Heart left ventricle (tissue), 13 donors: Measurements from ENCODE around the gene TNP2.

Experiments
- POLR2A ChIP-seq, 2 donors: fragments of 450-650 bp; IDR thresholded peaks; one replicate each; pipeline ENCODE4 v1.6.1; 2017; ENCODE audit warnings: antibody characterized with exemption in 2 of 2, mild to moderate bottlenecking in 2 of 2, moderate library complexity in 2 of 2
- TF ChIP-seq, protein P1 (sequence below), 12 donors: fragments of 200-600 bp; sonication (generic) in 4 of 12; IDR thresholded peaks; one replicate each; pipeline versions ENCODE4 v1.5.0 to v1.8.0; 2018 to 2022; ENCODE audit warnings: antibody characterized with exemption in 12 of 12, mild to moderate bottlenecking in 5 of 12
- donor health status: ischemic (EF 13 %, LVEDD 7.1; RV severe dilation, severe dysfunction).
- donor health status: DM: no; HTN: yes; CAD: no.
- donor health status: DM: no; HTN: no; CAD: no.
- donor health status: ischemic (EF 25% LVEDD 6.9; RV normal size, moderate dysfunction).
- donor health status: ischemic (EF 25% LVEDD 5.7; RV mildly dilated, moderate dysfunction).
- donor health status: ischemic (EF 35%, LVEDD 5.7; RV mildly dilated, moderate dysfunction).
- donor health status: nonischemic (EF 11% LVEDD 7.7; RV severe dilation, severe dysfunction).
- donor health status: DM: yes; HTN: yes; CAD: no.
- donor health status: PGD.
- donor health status: ischemic (EF 29% LVEDD 5.4; RV normal size, mild dysfunction).
- donor health status: nonischemic (EF 23%, LVEDD 6.1; RV moderate dilation, normal function).

DNA sequence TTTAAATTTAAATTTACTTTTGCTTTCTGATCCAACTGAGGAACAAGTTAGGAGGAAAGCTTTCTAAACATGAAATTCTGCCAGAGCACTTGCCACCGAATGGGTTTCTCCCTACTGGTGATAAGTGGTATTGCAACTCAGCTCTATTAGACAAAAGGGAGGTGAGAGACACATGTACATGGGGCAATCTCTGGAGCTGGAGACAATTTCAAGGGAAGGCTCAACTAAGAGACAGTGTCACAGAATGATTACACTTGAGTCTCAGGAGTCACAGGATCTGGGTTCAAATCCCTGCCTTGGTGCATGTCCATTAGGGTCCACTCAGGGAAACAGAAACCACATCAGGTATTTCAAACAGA, 50.5 kb downstream of the TNP2 start:
- TF ChIP-seq, protein P1, sequence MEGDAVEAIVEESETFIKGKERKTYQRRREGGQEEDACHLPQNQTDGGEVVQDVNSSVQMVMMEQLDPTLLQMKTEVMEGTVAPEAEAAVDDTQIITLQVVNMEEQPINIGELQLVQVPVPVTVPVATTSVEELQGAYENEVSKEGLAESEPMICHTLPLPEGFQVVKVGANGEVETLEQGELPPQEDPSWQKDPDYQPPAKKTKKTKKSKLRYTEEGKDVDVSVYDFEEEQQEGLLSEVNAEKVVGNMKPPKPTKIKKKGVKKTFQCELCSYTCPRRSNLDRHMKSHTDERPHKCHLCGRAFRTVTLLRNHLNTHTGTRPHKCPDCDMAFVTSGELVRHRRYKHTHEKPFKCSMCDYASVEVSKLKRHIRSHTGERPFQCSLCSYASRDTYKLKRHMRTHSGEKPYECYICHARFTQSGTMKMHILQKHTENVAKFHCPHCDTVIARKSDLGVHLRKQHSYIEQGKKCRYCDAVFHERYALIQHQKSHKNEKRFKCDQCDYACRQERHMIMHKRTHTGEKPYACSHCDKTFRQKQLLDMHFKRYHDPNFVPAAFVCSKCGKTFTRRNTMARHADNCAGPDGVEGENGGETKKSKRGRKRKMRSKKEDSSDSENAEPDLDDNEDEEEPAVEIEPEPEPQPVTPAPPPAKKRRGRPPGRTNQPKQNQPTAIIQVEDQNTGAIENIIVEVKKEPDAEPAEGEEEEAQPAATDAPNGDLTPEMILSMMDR (IDR thresholded peaks at IDR 0.05): peak in 10 of 12 donors; percentile 7 to 55 (median 29)
- no peak for TF ChIP-seq POLR2A (IDR thresholded peaks at IDR 0.05)
